Measurements from ENCODE around the gene PECR.
A peak's percentile ranks its signal among the peaks of the same experiment; 100 is the strongest.

The PECR gene

GRCh38 chr2:216104691-216105090 lies 23.1 kb upstream of the PECR start:
- 60% methylated on average over 3 of the region's 3 CpGs for WGBS

DNA sequence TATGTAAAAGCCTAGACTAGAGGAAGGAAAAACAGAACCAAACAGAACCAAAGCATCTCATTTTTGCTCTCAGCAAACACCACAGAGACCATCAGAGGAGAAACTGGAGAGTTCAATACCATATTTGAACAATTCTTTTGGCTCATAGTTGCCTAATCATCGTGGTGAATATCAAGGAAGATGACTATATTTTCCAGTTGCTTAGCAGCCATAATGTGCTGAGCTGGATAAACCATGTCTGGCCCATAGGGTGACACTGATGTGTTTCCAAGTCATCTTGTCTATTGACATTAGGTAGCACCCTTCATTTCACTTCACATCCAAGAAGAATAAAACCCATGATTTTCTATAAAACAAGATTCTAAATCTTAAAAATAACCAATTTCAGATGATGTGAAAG lies 21.6 kb upstream of the PECR start:
- Histone ChIP-seq H3K36me3 (ENCODE audit: insufficient read depth, low read length) (no peaks in the 10 kb centered on the region), H3K4me3 (ENCODE audit: low read length) (no peak overlapping the region), H3K9me3 (ENCODE audit: insufficient read depth, low read depth, low read length) (no peaks in the 10 kb centered on the region), H3K4me1 (ENCODE audit: insufficient read depth, low read length) (peaks cover 9% of the 10 kb centered on the region), H3K27ac (ENCODE audit: low read depth, low read length) (no peak overlapping the region), H3K27me3 (ENCODE audit: insufficient read depth, low read length) (no peaks in the 10 kb centered on the region), H3K9ac (ENCODE audit: low read depth, low read length) (no peak overlapping the region)
- WGBS, result 85% methylated on average over 1 of the region's 1 CpG

More at GRCh38 chr2:216104691-216105090, 23.1 kb upstream of the PECR start:
- peaks cover 15% of the 10 kb centered on the region for H3K4me1 ChIP-seq (ENCODE audit: insufficient read depth, low read length)
- H3K9ac ChIP-seq (ENCODE audit: low read depth, low read length), result no peak overlapping the region
- no peak overlapping the region for H3K27ac ChIP-seq (ENCODE audit: low read depth, low read length)
- H3K4me3 ChIP-seq (ENCODE audit: low read length), result no peak overlapping the region
- no peaks in the 10 kb centered on the region for H3K36me3 ChIP-seq (ENCODE audit: insufficient read depth, low read length)
- no peaks in the 10 kb centered on the region for H3K27me3 ChIP-seq (ENCODE audit: insufficient read depth, low read length)
- no peaks in the 10 kb centered on the region for H3K9me3 ChIP-seq (ENCODE audit: insufficient read depth, low read depth, low read length)

- no peaks in the 10 kb centered on the region for H3K36me3 ChIP-seq (ENCODE audit: insufficient read depth, low read length)
- H3K27me3 ChIP-seq (ENCODE audit: insufficient read depth, low read length), result no peaks in the 10 kb centered on the region
- no peaks in the 10 kb centered on the region for H3K9me3 ChIP-seq (ENCODE audit: insufficient read depth, low read depth, low read length)
- no peak overlapping the region for H3K4me3 ChIP-seq (ENCODE audit: low read length)
- H3K9ac ChIP-seq (ENCODE audit: low read depth, low read length), result no peak overlapping the region
- H3K27ac ChIP-seq (ENCODE audit: low read depth, low read length), result no peak overlapping the region
- WGBS, result 93% methylated on average over 4 of the region's 4 CpGs
- H3K4me1 ChIP-seq (ENCODE audit: insufficient read depth, low read length), result no peaks in the 10 kb centered on the region; the same call in 1 of the 2 replicates
Observed at GRCh38 chr2:216101109-216101508, 19.5 kb upstream of the PECR start.

- Histone ChIP-seq H3K9ac (ENCODE audit: low read depth, low read length) (no peak overlapping the region), H3K27ac (ENCODE audit: low read depth, low read length) (no peak overlapping the region), H3K4me1 (ENCODE audit: insufficient read depth, low read length) (no peaks in the 10 kb centered on the region; the same call in 1 of the 2 replicates), H3K27me3 (ENCODE audit: insufficient read depth, low read length) (no peaks in the 10 kb centered on the region), H3K36me3 (ENCODE audit: insufficient read depth, low read length) (no peaks in the 10 kb centered on the region), H3K4me3 (ENCODE audit: low read length) (no peak overlapping the region), H3K9me3 (ENCODE audit: insufficient read depth, low read depth, low read length) (no peaks in the 10 kb centered on the region)
- 96% methylated on average over 9 of the region's 9 CpGs for WGBS
Observed at GRCh38 chr2:216098421-216099334, 17.1 kb upstream of the PECR start.

DNA sequence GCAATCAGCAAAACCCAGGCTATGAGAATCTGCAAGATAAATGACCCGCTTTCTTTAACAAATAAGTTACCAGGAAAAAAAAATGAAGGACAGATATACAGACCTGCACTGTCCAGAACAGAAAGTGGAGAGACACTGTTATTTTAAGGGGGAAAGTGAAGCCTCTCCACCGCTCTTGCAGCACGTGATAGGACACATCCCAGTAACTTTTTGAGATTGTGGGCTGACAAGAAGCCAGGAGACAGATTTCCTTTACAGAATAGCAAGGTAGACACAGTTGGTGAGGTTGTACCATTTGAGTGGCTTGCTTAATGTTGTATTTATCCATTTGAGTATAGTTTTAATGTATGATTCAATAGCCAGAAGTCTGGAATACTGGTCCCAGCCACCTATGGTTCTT lies 13.1 kb upstream of the PECR start:
- H3K4me1 ChIP-seq (ENCODE audit: insufficient read depth, low read length), result no peaks in the 10 kb centered on the region
- 94% methylated on average over 3 of the region's 3 CpGs for WGBS
- no peak overlapping the region for H3K27ac ChIP-seq (ENCODE audit: low read depth, low read length)
- H3K4me3 ChIP-seq (ENCODE audit: low read length), result no peak overlapping the region
- no peaks in the 10 kb centered on the region for H3K36me3 ChIP-seq (ENCODE audit: insufficient read depth, low read length)
- H3K27me3 ChIP-seq (ENCODE audit: insufficient read depth, low read length), result no peaks in the 10 kb centered on the region
- H3K9me3 ChIP-seq (ENCODE audit: insufficient read depth, low read depth, low read length), result no peaks in the 10 kb centered on the region
- H3K9ac ChIP-seq (ENCODE audit: low read depth, low read length), result no peak overlapping the region

- Histone ChIP-seq H3K27ac (ENCODE audit: low read depth, low read length) (no peak overlapping the region), H3K27me3 (ENCODE audit: insufficient read depth, low read length) (no peaks in the 10 kb centered on the region), H3K4me3 (ENCODE audit: low read length) (no peak overlapping the region), H3K9ac (ENCODE audit: low read depth, low read length) (no peak overlapping the region), H3K4me1 (ENCODE audit: insufficient read depth, low read length) (no peaks in the 10 kb centered on the region), H3K36me3 (ENCODE audit: insufficient read depth, low read length) (no peaks in the 10 kb centered on the region), H3K9me3 (ENCODE audit: insufficient read depth, low read depth, low read length) (no peaks in the 10 kb centered on the region)
- WGBS, result 85% methylated on average over 2 of the region's 2 CpGs
Observed at GRCh38 chr2:216092646-216093045, 11.0 kb upstream of the PECR start.

DNA sequence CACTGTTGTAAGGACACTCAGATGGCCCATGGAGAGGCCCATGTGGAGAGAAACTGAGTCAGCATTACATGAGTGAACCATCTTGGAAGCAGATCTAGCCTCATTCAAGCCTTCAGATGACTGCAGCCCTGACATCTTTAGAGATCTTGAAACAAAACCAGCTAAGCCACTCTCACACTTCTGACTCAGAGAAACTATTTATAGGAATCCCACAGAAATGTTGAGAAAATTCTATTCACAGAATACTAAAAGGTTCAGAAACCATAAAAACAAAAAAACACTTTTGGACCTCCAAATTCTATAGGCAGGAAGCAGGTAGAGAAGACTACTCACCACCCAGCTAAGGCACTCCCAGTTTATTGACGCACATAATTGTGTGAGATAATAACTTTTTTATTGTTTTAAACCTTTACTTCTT lies 8.8 kb upstream of the PECR start:
- H3K4me3 ChIP-seq (ENCODE audit: low read length), result no peak overlapping the region
- no peaks in the 10 kb centered on the region for H3K36me3 ChIP-seq (ENCODE audit: insufficient read depth, low read length)
- no peak overlapping the region for H3K27ac ChIP-seq (ENCODE audit: low read depth, low read length)
- H3K9me3 ChIP-seq (ENCODE audit: insufficient read depth, low read depth, low read length), result no peaks in the 10 kb centered on the region
- no peaks in the 10 kb centered on the region for H3K27me3 ChIP-seq (ENCODE audit: insufficient read depth, low read length)
- H3K4me1 ChIP-seq (ENCODE audit: insufficient read depth, low read length), result no peaks in the 10 kb centered on the region
- WGBS, result no CpG with 5 or more reads among the region's 1 CpG
- H3K9ac ChIP-seq (ENCODE audit: low read depth, low read length), result no peak overlapping the region

- Histone ChIP-seq H3K27me3 (ENCODE audit: insufficient read depth, low read length) (no peaks in the 10 kb centered on the region), H3K4me1 (ENCODE audit: insufficient read depth, low read length) (peaks cover 26% of the 10 kb centered on the region), H3K9me3 (ENCODE audit: insufficient read depth, low read depth, low read length) (no peaks in the 10 kb centered on the region), H3K27ac (ENCODE audit: low read depth, low read length) (no peak overlapping the region), H3K9ac (ENCODE audit: low read depth, low read length) (no peak overlapping the region), H3K36me3 (ENCODE audit: insufficient read depth, low read length) (no peaks in the 10 kb centered on the region), H3K4me3 (ENCODE audit: low read length) (no peak overlapping the region)
- WGBS, result 97% methylated on average over 2 of the region's 2 CpGs
Observed at GRCh38 chr2:216086207-216086893, 4.7 kb upstream of the PECR start.

DNA sequence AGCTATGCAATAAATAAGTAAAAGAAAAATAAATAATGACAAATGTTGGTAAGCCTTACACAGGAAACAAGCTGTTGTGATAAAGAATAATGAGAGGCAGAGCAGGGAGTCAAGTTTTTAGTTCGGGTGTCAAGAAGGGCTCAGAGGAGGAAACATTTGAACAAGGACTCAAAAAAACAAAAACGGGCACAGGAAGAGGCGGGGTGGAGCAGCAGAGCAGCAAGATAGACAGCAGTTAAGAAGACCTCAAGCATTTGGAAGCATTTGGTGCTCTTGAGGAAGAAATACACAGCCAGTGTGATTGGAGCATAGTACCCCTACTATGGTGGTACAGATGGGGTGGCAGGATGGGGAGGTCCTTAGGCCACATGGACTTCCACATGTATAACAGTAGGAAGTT lies 2.9 kb upstream of the PECR start:
- Histone ChIP-seq H3K9ac (ENCODE audit: low read depth, low read length) (peak overlapping the region; percentile 29; the same call in 1 of the 2 replicates), H3K36me3 (ENCODE audit: insufficient read depth, low read length) (no peaks in the 10 kb centered on the region), H3K4me3 (ENCODE audit: low read length) (no peak overlapping the region), H3K9me3 (ENCODE audit: insufficient read depth, low read depth, low read length) (no peaks in the 10 kb centered on the region), H3K27me3 (ENCODE audit: insufficient read depth, low read length) (no peaks in the 10 kb centered on the region), H3K4me1 (ENCODE audit: insufficient read depth, low read length) (peaks cover 36% of the 10 kb centered on the region), H3K27ac (ENCODE audit: low read depth, low read length) (peak overlapping the region; percentile 60; the same call in 1 of the 2 replicates)
- WGBS, result 82% methylated on average over 3 of the region's 3 CpGs

DNA sequence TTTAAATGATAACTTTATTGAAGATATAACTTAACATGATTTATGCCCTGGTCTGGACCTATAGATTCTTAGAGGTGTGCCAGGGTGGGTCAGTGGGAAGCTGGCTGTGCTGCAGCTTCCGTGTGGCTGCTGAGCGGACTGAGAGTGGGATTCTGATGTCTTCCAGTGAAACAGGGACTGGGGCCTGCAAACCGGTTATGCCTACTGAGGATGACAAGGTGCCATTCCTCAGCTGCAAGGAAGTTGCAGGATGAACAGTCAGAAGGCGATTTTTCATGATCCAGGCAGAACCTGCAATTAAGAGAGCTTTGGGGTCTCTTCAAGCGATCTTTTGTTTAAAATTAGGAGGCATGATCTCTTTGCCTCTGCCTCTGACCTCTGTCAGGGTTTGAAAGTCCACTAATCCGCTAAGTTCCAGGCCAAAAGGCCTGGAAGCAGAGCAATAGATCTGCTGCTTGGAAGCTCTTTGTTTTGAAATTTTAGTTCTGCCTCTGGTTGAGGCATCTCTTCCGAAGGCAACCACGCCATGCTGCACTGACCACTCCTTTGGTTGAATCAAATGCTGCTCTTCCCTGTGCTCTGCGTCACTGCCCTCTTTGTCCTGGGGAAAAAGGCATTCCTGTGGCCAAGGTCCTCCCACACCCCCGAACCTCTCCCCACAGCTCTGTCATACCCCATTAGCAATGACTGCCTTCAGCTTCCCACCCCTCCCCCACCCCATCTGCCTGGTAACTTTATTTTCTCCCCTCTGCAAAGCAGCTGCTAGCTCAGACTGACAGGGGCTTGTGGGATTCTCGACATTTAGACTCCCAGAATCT lies 2.1 kb upstream of the PECR start:
- H3K4me3 ChIP-seq (ENCODE audit: low read length), result peak overlapping the region; percentile 31; the same call in 1 of the 2 replicates
- WGBS, result 55% methylated on average over 11 of the region's 11 CpGs
- peak overlapping the region; percentile 82 for H3K27ac ChIP-seq (ENCODE audit: low read depth, low read length)

More for the DNA sequence above, 2.1 kb upstream of the PECR start:
- peaks cover 36% of the 10 kb centered on the region for H3K4me1 ChIP-seq (ENCODE audit: insufficient read depth, low read length)
- no peaks in the 10 kb centered on the region for H3K27me3 ChIP-seq (ENCODE audit: insufficient read depth, low read length)
- no peaks in the 10 kb centered on the region for H3K36me3 ChIP-seq (ENCODE audit: insufficient read depth, low read length)
- peak overlapping the region; percentile 69 for H3K9ac ChIP-seq (ENCODE audit: low read depth, low read length)
- no peaks in the 10 kb centered on the region for H3K9me3 ChIP-seq (ENCODE audit: insufficient read depth, low read depth, low read length)

Measured in HUES64 (cell line).